ENCODE data around the gene PSMB2.

DNA sequence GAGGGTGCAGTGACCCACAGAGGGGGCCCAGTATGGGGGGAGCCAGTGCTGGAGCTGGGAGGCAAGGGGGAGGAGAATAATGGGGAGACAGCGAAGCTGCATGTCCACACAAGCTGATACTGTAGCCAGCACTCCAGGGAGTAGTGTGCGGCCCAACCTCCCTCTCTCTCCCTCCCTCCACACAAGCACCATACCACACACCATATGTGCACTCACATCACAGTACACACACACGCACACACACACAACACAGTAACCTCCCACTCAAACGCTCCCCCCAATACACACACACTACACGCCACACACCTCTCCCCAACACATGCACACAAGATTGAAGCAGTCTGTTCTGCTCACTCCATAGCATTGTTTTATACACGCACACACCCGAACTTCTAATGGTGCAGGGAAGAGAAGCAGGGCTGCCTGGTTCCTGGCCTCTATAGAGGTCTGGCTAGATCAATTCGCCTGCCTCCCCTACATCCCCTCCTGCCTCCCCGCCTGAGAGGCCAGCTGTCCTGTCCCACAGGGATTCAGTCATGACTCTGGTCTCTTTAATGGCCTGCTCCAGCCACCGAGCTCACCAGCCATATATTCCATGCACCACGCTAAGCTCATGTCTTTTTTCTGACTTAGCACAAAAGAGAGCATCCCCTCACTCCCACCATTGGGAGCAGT is 79.9 kb downstream of the PSMB2 start:
- TF ChIP-seq, protein P1, sequence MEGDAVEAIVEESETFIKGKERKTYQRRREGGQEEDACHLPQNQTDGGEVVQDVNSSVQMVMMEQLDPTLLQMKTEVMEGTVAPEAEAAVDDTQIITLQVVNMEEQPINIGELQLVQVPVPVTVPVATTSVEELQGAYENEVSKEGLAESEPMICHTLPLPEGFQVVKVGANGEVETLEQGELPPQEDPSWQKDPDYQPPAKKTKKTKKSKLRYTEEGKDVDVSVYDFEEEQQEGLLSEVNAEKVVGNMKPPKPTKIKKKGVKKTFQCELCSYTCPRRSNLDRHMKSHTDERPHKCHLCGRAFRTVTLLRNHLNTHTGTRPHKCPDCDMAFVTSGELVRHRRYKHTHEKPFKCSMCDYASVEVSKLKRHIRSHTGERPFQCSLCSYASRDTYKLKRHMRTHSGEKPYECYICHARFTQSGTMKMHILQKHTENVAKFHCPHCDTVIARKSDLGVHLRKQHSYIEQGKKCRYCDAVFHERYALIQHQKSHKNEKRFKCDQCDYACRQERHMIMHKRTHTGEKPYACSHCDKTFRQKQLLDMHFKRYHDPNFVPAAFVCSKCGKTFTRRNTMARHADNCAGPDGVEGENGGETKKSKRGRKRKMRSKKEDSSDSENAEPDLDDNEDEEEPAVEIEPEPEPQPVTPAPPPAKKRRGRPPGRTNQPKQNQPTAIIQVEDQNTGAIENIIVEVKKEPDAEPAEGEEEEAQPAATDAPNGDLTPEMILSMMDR (IDR thresholded peaks at IDR 0.05; ENCODE audit: borderline replicate concordance, extremely low read depth, low read length, poor library complexity, severe bottlenecking) = no peak
- no peak for TF ChIP-seq EZH2 (IDR thresholded peaks at IDR 0.05; ENCODE audit: borderline replicate concordance, low read depth, low read length, severe bottlenecking)
